Inflammatory macrophage treated with lipopolysaccharide for 1 hour (primary cell): Measurements from ENCODE around the gene CMTM5.

Source experiments
- DNase-seq, 2 donors: peaks; one replicate each; pipeline ENCODE4 v3.0.0-alpha.2; 2020 to 2022

Gene CMTM5

GRCh38 chr14:23400496-23401149, 23.8 kb downstream of the CMTM5 start:
- DNase-seq = peak in 1 of 2 donors; percentile 6

- DNase-seq = peak; percentile 5 to 40
Observed at GRCh38 chr14:23401291-23401690, 24.4 kb downstream of the CMTM5 start.

- DNase-seq = no peak
Observed at GRCh38 chr14:23402296-23403138, 25.7 kb downstream of the CMTM5 start.

GRCh38 chr14:23403139-23403438, 26.2 kb downstream of the CMTM5 start:
- no peak for DNase-seq

- DNase-seq = no peak
Observed at GRCh38 chr14:23403908-23404307, 27.1 kb downstream of the CMTM5 start.

GRCh38 chr14:23404331-23404900, 27.6 kb downstream of the CMTM5 start:
- DNase-seq = no peak

- no peak for DNase-seq
Observed at GRCh38 chr14:23405096-23405495, 28.2 kb downstream of the CMTM5 start.

- no peak for DNase-seq
Observed at GRCh38 chr14:23405516-23406025, 28.7 kb downstream of the CMTM5 start.

GRCh38 chr14:23406244-23406643, 29.4 kb downstream of the CMTM5 start:
- DNase-seq = no peak

GRCh38 chr14:23406725-23407355, 30.0 kb downstream of the CMTM5 start:
- no peak for DNase-seq

- no peak for DNase-seq
Observed at GRCh38 chr14:23407516-23408306, 30.9 kb downstream of the CMTM5 start, which contains the start of gene MYH6. Gene MYH6 (minus strand): TSS chr14:23408273. CDS start chr14:23407223, 1,050 bp downstream.

- no peak for DNase-seq
Observed at GRCh38 chr14:23408307-23408630, 31.4 kb downstream of the CMTM5 start.

- DNase-seq = no peak
Observed at GRCh38 chr14:23409475-23409874, 32.6 kb downstream of the CMTM5 start.

- no peak for DNase-seq
Observed at GRCh38 chr14:23409966-23410635, 33.3 kb downstream of the CMTM5 start.

GRCh38 chr14:23411563-23412525, 35.0 kb downstream of the CMTM5 start:
- no peak for DNase-seq

- DNase-seq = no peak
Observed at GRCh38 chr14:23413681-23414080, 36.8 kb downstream of the CMTM5 start.

- no peak for DNase-seq
Observed at GRCh38 chr14:23414254-23414653, 37.4 kb downstream of the CMTM5 start.

- no peak for DNase-seq
Observed at GRCh38 chr14:23414906-23415820, 38.3 kb downstream of the CMTM5 start.
